Activated naive CD8-positive, alpha-beta T cell treated with anti-CD3 and anti-CD28 coated beads, Interleukin-2, amount 50 U/mL, for 16 hours (primary cell): ENCODE results near the gene OLFML3.

Source experiments
- DNase-seq: peaks from one replicate; pipeline ENCODE4 v3.0.0-alpha.2; 2020; ENCODE audit warnings: low read depth, low spot score

Gene OLFML3, protein sequence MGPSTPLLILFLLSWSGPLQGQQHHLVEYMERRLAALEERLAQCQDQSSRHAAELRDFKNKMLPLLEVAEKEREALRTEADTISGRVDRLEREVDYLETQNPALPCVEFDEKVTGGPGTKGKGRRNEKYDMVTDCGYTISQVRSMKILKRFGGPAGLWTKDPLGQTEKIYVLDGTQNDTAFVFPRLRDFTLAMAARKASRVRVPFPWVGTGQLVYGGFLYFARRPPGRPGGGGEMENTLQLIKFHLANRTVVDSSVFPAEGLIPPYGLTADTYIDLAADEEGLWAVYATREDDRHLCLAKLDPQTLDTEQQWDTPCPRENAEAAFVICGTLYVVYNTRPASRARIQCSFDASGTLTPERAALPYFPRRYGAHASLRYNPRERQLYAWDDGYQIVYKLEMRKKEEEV

DNA sequence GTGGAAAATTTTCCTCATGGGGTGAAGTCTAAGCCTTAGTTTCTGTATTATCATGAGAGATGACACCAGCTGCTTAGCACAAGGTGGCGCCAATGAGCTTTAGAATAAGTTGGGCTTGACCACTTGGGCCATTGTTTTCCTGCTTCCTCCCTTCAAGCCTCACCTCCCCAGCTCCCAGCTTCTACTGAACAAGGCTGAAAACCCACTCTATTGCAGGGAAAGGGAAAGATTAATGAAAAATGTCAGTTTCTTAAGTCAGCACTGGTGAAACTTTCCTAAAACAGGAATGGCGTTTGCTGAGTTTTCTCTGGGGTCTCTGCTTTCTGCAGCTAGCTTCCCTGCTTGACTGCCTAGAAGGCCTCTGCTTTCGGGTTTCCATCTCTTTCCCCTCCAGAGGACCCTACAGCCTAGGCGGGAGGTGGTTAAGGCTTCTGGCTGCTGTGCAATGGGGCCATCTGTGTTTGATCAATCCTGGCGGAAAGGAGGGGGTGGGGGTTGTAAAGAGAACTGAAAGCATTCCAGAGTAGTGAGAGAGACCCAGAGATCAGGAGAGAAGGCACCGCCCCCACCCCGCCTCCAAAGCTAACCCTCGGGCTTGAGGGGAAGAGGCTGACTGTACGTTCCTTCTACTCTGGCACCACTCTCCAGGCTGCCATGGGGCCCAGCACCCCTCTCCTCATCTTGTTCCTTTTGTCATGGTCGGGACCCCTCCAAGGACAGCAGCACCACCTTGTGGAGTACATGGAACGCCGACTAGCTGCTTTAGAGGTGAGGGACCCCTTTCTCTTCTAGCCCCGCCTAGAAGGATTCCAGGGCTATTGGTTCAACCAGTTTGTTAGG, at the start of gene OLFML3:
OLFML3 (plus strand) TSS at position 612 of the 840 bp plus-strand sequence; CDS start at position 655, 43 bp downstream.
- DNase-seq, result no peak

DNA sequence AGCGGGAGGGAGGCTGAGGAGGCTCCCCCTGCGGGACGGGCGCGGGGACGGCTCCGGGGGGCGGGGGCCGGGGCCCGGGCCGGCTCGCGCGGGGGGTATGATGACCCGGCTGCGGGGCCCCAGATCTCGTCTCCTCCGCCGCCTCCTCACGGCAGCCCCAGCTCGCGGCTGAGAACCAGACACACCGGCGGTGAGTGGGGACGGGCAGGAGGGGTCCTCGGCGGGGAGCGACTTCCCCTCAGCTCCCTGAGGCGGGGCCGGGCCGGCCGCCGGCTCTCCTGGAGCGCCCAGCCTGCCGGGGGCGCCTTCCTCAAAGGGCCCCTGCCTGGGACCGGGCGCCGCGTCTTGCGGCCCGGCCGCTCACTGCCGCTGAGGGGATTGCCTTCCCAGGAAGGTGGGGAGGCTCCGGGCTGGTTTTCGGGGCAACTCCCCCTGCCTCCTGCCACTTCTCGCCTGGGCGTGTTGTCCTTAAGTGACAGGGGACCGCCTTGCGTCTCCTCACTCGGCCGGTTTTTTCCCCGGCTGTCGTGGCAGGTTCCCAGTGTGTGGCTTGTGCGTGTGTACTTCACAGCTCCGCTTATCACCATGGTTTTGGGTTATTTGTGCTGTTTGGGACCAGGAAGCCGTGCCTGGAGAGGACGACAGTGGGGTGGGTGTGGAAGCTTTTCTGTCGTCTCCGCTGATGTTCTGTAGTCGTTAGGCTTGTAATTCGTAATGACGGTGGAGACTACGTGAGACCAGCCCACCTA, 49.4 kb upstream of the OLFML3 start:
- DNase-seq, result peak; percentile 11

DNA sequence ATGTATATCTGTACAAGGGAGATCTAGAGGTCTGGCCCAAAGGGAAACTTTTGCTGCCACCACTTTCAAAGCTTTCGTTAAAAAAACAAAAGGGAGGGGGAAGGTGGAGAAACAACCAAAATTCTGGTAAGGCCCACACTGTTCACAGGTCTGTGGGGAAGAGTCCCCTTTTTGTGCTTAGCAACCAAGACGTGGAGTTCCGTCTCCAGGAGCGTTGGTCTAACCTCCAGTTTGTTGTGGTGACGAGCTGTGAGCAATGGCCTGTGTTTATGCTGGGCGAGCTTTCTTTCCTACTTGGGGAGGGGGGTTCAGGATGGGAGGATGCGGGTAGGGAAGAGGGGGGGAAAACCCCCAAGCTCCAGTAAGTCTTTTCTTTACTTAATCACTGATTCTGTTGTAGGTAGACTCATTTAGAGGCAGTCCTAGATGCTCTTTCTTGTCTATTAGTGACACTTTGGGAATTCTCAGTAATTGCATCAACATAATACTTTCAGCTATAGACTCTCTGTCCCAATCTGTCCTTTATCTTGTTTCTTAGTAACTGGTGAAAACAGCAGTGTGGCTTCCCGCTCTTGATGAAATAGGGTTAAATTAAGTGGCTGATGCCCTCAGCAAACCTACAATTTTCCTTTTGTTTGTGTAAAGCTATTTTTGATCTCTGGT, 48.6 kb upstream of the OLFML3 start:
- no peak for DNase-seq

DNA sequence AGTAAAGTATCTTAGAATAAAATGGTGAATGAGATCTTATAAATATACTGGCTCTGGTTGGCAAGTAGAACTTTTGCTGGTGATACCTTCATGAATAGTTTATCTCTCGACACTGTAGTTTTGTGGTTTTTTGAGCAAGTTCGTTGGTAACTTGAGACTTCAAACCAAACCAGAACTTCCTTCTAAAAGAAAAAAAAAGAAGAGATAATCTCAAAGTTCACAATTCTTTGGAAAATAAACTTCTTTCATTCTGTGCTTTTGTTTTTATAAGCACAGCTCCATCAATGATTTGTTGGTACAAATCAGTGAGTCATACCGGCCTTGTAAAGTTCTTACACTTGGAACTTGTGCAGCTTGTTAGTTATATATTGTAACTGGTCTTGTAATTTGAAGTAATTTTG, 47.8 kb upstream of the OLFML3 start:
- DNase-seq, result no peak

DNA sequence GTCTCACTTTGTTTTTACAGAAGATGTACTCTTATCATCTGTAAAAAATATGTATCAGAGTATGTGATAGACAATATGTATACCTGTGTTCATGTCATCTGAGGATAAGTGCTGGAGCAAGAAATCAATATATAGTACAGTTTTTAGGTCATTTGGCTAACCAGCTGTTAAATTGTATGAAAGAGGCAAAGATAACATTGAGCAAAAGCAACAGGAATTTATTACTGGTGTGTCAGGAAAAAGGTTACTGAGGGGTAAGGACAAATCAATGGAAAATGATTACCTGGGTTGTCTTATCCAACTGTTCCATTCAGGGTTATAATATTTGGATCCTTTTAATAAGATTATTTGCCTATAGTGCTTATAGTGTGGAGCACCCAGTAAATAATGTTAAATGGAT, 45.3 kb upstream of the OLFML3 start:
- no peak for DNase-seq

DNA sequence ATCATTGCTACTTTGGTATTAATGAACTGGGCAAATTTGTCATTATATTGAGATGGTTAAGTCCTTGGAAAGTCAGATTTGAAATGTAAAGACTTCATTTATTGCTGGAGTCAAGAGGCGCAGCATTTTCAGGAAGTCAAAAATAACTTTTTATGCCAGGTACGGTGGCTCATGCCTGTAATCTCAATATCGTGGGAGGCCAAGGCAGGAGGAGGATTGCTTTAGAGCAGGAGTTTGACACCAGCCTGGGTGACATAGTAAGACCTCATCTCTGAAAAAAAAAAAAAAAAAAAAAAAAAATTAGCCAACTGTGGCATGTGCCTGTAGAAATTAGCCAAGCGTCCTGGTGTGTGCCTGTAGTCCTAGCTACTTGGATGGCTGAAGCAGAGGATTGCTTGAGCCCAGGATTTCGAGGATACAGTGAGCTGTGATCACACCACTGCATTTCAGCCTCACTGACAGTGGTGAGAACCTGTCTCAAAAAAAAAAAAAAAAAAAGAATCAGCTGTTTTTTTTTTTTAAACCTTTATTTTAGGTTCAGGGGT, 44.7 kb upstream of the OLFML3 start:
- no peak for DNase-seq

DNA sequence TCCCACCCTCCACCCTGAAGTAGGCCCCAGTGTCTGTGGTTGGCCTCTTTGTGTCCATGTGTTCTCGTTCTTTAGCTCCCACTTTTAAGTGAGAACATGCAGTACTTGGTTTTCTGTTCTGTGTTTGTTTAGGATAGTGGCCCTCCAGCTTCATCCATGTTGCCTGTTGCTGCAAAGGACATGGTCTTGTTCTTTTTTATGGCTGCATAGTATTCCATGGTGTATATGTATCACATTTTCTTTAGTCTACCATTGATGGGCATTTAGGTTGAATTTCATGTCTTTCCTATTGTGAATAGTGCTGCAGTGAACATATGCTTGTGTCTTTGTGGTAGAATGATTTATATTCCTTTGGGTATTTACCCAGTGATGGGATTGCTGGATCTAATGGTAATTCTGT, 44.1 kb upstream of the OLFML3 start:
- DNase-seq, result no peak

DNA sequence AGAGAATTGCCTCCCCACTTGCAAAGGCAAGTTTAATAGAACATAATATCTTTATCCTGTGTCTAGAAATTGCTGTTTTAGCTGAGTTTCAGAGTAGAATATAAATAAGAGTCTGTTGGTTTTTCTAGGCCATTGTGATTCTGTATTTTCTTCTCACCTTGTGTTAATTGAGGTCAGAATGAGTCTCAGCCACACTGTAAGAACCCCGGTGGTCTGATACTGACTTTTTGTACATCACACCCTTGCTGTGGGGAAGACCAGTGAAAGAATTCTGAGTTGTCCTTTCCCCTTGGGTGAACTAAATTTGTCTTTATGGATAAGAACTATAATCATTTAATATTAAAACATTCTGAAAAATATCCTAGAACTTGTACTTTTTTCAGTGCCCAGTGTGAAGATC, 43.3 kb upstream of the OLFML3 start:
- no peak for DNase-seq

DNA sequence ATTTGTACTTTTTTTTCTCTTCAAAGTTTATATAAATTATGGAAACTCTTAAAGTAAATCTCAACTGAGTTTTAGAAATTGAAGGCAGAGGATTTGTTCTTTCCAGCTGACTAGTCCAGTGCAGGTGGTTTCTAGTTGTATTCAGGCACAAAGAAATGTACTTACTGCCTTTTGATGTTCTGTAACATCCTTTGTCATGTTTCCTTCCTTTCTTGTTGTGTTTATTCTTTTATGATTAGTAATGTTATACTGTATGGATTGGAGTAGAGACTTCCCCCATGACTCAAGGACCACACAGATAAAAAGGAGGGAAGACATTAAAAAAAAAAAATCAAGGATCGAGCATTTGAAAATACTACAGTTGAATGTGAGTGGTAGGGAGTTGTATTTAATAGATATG, 42.1 kb upstream of the OLFML3 start:
- no peak for DNase-seq

DNA sequence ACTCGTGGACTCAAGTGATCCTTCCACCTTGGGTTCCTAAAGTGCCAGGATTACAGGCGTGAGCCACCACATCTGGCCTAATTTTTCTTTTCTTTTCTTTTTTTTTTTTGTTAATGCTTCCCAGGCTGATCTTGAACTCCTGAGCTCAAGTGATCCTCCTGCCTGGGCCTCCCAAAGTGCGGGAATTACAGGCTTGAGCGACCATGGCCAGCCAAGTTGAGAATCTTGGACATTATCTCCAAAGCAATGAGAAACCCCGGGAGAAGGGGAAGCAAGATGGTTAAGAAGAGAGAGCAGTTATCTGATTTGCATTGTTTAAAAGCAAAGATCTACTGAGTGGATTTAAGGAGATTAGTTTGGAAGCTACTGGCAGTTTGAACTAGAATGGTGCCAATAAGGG, 41.1 kb upstream of the OLFML3 start:
- no peak for DNase-seq

DNA sequence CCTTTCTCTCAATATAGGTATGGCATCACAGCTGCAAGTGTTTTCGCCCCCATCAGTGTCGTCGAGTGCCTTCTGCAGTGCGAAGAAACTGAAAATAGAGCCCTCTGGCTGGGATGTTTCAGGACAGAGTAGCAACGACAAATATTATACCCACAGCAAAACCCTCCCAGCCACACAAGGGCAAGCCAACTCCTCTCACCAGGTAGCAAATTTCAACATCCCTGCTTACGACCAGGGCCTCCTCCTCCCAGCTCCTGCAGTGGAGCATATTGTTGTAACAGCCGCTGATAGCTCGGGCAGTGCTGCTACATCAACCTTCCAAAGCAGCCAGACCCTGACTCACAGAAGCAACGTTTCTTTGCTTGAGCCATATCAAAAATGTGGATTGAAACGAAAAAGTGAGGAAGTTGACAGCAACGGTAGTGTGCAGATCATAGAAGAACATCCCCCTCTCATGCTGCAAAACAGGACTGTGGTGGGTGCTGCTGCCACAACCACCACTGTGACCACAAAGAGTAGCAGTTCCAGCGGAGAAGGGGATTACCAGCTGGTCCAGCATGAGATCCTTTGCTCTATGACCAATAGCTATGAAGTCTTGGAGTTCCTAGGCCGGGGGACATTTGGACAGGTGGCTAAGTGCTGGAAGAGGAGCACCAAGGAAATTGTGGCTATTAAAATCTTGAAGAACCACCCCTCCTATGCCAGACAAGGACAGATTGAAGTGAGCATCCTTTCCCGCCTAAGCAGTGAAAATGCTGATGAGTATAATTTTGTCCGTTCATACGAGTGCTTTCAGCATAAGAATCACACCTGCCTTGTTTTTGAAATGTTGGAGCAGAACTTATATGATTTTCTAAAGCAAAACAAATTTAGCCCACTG, 38.7 kb upstream of the OLFML3 start:
- DNase-seq, result peak; percentile 23

DNA sequence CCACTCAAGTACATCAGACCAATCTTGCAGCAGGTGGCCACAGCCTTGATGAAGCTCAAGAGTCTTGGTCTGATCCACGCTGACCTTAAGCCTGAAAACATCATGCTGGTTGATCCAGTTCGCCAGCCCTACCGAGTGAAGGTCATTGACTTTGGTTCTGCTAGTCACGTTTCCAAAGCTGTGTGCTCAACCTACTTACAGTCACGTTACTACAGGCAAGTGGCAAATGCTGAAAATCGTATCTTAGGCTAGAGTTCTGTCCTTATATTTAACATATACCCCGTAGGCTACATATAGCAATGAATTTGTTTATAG, 38.1 kb upstream of the OLFML3 start:
- no peak for DNase-seq

DNA sequence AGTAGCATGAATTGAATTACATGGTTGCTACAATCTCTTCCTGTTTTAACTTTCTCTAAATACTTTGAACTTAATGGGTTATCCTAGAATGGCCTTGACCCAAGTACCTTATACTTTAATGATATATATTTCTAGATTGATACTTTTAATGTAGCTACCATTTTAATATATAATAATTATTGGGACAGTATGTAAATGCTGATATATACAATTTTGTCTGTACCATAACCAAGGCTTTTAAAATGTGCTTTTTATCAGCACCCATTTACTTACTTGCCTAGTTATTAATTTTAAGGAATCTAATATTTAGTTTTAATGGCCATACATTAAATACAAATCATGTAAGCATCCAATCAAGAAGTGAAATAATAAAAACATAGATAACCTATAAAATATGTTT, 36.7 kb upstream of the OLFML3 start:
- no peak for DNase-seq

DNA sequence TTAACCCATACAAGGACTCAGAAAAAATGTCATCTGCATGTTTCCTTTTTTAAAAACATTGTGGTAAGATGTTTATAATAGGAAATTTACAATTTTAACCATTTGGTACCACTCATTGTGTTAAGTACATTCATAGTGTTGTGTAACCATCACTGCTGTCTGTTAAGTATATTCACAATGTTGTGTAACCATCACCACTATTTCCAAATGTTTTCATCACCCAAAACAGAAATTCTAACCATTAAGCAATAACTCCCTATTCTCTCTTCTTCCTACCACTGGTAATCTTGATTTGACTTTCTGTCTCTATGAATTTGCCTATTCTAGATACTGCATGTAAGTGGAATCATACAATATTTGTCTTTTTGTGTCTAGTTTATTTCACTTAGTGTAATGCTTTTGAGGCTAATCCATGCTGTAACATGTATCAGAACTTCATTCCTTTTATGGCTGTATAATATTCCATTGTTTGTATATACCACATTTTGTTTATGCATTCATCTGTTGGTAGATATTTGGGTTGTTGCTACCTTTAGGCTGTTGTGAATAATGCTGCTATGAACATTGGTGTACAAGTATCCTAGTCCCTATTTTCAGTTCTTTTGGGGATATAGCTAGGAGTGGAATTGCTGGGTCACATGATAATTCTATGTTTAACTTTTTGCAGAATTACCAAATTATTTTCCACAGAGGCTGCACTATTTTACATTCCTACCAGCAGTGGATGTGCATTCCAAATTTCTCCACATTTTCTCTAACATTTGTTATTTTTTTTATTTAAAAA, 36.1 kb upstream of the OLFML3 start:
- no peak for DNase-seq

DNA sequence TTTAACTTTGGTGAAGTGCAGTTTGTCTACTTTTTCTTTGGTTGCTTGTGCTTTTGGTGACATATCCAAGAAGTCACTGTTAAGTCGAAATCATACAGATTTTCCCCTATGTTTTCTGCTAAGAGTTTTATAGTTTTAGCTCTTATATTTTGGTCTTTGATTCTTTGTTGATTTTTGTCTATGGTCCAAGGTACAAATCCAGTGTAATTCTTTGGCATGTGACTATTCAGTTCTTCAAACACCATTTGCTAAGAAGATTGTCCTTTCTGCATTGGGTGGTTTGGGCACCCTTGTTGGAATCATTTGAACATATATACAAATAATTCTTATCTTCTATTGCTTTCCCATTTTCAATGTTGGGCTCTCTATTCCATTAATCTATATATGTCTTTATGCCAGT, 33.9 kb upstream of the OLFML3 start:
- no peak for DNase-seq

DNA sequence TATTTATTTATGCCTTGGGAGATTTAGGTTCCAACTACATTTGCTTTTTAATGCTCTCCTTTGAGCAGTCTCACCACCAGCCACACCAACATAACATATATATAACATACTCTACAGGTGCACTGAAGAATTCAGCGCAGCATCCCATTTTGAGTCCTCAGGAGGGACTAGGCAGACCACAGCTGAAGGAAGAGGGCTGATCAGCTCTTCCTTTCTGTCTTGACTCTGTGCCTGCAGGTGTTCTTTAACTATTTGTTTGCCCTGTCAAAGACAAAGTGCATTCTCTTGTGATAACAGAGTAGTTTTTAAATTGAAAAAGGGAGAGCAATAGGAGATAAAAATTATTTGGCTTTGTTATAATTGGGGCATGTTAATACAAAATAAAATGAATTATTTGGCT, 33.2 kb upstream of the OLFML3 start:
- DNase-seq, result no peak

DNA sequence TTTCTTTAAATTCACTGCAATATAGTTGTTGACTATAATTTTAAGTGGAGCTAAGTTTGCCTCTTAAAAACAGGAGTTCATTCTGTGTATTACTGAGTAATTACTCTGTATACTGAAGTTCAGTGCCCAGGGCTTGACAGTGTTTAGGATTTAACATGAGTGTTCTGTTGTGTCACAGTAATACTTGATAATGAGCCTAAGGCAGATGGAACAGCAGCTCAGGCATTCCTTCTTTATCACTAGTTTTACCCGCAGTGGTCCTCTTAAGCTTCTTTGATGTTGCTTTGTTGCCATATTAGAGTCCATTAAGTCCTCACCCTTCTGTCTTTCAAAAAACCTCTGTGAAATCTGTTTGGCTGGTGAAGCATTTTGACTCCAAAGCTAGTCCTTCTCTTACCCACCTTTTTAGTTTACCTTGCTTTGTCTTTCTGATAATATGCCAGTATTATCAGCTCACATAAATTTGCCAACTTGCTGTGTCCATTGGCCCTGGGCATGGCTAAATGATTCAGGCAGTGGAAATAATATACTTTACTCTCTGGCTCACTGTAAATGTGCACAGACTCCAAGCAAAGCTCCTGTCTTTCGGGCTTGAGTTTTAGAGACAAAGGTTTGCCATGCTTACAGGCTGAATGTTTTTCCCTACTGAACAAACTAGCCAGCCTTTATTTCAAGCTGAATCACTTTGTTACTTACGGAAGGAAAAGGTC, 32.4 kb upstream of the OLFML3 start:
- no peak for DNase-seq

DNA sequence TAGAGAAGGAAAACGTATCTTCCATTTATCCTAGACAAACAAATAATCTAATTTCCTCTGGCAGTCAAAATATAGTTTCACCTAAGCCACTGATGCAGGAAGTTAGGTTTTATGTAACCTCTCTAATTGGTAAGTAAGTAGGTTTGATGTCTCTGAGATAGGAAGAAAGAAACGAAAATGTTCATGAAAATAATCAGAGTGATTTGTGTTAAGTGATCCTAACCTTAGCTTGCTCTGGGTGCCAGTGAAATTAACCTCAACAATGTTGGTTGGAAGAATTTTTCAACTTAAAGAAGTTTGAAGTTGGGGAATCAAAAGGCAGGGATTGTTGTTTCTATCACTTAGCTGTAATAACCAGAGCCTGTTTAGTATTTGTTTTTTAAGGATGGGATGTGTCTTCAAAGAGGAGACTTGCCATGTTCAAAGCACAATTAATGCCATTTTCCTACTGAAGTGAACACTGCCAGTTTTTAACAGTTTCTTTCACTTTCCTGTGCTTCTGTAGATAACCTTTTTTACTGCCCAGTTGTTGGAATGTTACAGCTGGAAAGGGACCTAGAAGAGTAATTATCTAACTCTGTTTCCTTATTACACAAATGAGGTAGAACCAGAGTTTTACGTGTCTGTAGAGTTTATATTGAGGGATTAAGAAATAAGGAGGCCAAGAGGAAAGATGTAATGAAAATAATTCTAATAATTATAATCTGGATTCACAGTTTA, 31.7 kb upstream of the OLFML3 start:
- no peak for DNase-seq
